ENCODE results near the gene LRFN4. TPM values are rescaled to one million over a fixed set of nuclear protein-coding genes. Genes with fewer than 3 reads are reported as not detected.

Gene LRFN4
- total and polyA plus RNA-seq, 2 of the 13 experiments (the other 11 are each of a cell fraction or from before 2014, with no cell fraction given), result 1.3 to 6.8 TPM

- POLR2A ChIA-PET, result interaction anchor here (1.3 to 4.0 kb wide), 4 partner anchors 42 to 66 kb away, joined by 3 to 15 read pairs (median 6); partner anchors contain the start of gene PC
- TF ChIP-seq ZNF382 (CRISPR knock-in tag; IDR thresholded peaks at IDR 0.05; ENCODE audit: borderline replicate concordance) (no peak), NR2F2 (IDR thresholded peaks at IDR 0.05; ENCODE audit: borderline replicate concordance, low read depth) (no peak), HDAC2 (CRISPR knock-in tag; IDR thresholded peaks at IDR 0.05) (no peak), FOXK2 (IDR thresholded peaks at IDR 0.05) (no peak), RAD51 (IDR thresholded peaks at IDR 0.05; ENCODE audit: borderline replicate concordance) (no peak), PHF8 (CRISPR knock-in tag; IDR thresholded peaks at IDR 0.05) (no peak), PBX2 (CRISPR knock-in tag; IDR thresholded peaks at IDR 0.05) (no peak), KDM5A (IDR thresholded peaks at IDR 0.05; ENCODE audit: borderline replicate concordance, low read length) (no peak), MAFF (IDR thresholded peaks at IDR 0.05; ENCODE audit: low read depth, low read length) (peak; percentile 87), KDM4B (CRISPR knock-in tag; IDR thresholded peaks at IDR 0.05) (no peak), ZNF180 (CRISPR knock-in tag; IDR thresholded peaks at IDR 0.05; ENCODE audit: borderline replicate concordance, low read depth) (no peak), ZNF143 (CRISPR knock-in tag; IDR thresholded peaks at IDR 0.05) (no peak), ZNF773 (CRISPR knock-in tag; IDR thresholded peaks at IDR 0.05; ENCODE audit: borderline replicate concordance) (no peak), XRCC5 (optimal IDR thresholded peaks at IDR 0.05; ENCODE audit: low read length) (no peak), KIAA2018 (CRISPR knock-in tag; IDR thresholded peaks at IDR 0.05; ENCODE audit: borderline replicate concordance) (no peak)
These were observed 48.2 kb downstream of the LRFN4 start for GRCh38 chr11:66904981-66905521.

More at GRCh38 chr11:66904981-66905521, 48.2 kb downstream of the LRFN4 start:
- Histone ChIP-seq H3K36me3 (replicated peaks in 1 of 2; ENCODE audit: control insufficient read depth in 1 of 2, insufficient read depth in 2 of 2, low read length in 2 of 2) (0 out of 5 replicates have a peak, but pooled peaks cover 0 to 2% of the 10 kb centered on the region in 2 experiments), H3K4me2 (ENCODE audit: low read depth, low read length) (peak overlapping the region; percentile 97), H3K9ac (ENCODE audit: insufficient read depth, low read depth, low read length) (peak overlapping the region; percentile 74), H3K27ac (ENCODE audit: extremely low read length, insufficient read depth, low read length) (peak overlapping the region; percentile 89), H3K4me3 (replicated peaks in 1 of 3; ENCODE audit: insufficient read depth in 1 of 3, low read depth in 2 of 3, low read length in 3 of 3) (peak overlapping the region; percentile 5 to 70 (median 47); a peak in 4 of 6 replicates), H3K79me2 (ENCODE audit: insufficient read depth, low read length) (peaks cover 60% of the 10 kb centered on the region), H4K20me1 (ENCODE audit: insufficient read depth, low read length) (no peaks in the 10 kb centered on the region), H2AFZ (ENCODE audit: low read length) (no peak overlapping the region), H3K27me3 (ENCODE audit: control insufficient read depth in 1 of 2, insufficient read depth in 2 of 2, low read length in 2 of 2) (no peaks in the 10 kb centered on the region), H3K4me1 (ENCODE audit: insufficient read depth, low read length) (peaks cover 89% of the 10 kb centered on the region), H3K9me3 (ENCODE audit: low read length) (no peaks in the 10 kb centered on the region)
- DNase-seq (ENCODE audit: low spot score) (no peak), ATAC-seq (no peak), FAIRE-seq (no peak)
- CTCF ChIA-PET (ENCODE audit: low intra/inter-chr PET ratio, low total read pairs), result no interaction called here
- in situ Hi-C loops (cut with HindIII; ENCODE audit: extremely low pct_ligation_motif_present, low pct_unique_long_range_greater_than_20kb), result no loop called here
- BruUV-seq (replicated peaks), result no TSS peak
- intact Hi-C loops (cut with micrococcal nuclease; ENCODE audit: unreplicated experiment), result loop anchor here (5.0 kb wide), 1 partner anchor 52 kb away; the partner anchor contains the start of gene PC
- 60% methylated on average over 8 of the region's 8 CpGs for WGBS (ENCODE audit: low lambda C conversion rate)
